ENCODE results near the gene FSTL4.

Gene FSTL4

GRCh38 chr5:133386662-133387061 lies 225.7 kb downstream of the FSTL4 start:
- no peak for DNase-seq (ENCODE audit: low spot score)

- no peak for DNase-seq (ENCODE audit: low spot score)
These were observed 227.0 kb downstream of the FSTL4 start for GRCh38 chr5:133385346-133385745.

DNA sequence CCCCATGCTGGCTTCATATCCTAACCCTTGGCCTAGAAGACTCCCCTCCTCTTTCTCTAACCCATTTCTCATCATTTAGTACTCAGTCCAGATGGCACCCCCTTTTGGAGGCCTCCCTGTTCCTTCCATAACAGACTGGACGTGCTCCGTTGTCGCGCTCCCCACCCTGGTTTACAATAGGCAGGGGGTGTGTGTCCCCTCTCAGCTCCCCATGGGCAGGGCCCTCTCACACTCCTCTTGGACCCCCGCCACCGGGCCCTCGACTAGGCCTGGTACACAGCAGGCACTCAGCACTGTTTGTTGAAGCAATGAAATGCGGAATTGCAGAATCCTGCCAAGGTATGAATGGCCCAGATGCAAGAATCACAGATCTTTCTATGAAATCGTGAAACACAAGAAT lies 227.4 kb downstream of the FSTL4 start:
- DNase-seq (ENCODE audit: low spot score) = no peak

DNA sequence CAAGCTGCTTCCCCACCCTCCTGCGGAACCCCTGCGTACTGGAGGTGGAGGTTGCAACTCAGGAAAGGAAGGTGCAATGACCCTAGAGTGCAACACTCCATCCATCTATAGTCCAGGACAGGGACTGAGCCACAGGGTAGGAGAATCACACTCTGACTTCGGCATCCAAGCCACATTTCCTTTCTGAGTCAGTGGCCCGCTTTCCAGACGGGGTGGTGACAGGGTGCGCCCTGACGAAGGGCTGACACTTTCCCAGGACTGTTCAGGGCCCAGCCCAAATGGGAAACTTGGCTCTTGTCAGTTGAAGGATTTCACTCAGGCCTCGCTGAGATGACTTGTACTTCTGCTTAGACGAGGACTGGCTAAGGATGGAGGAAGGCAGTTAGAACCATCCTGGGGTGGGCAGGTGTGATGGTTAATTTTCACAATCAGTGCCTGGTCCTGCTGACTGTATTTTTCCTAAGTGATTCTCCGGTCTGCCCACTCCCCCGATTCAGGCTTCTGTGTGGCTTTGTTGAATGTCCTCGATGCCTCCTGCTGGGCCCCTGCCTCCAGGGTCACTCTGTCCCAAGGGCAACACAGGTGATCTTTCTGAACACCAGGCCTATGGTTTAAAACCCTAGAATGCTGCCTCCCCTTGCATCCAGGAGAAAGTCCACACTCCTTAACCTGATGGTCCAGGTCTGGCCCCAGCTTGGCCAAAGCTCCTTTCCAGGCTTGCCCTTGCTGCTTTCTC lies 228.1 kb downstream of the FSTL4 start:
- DNase-seq (ENCODE audit: low spot score) = no peak

- DNase-seq (ENCODE audit: low spot score) = no peak
These were observed 228.8 kb downstream of the FSTL4 start for GRCh38 chr5:133383580-133383939.

GRCh38 chr5:133382661-133383579 lies 229.4 kb downstream of the FSTL4 start:
- no peak for DNase-seq (ENCODE audit: low spot score)

DNA sequence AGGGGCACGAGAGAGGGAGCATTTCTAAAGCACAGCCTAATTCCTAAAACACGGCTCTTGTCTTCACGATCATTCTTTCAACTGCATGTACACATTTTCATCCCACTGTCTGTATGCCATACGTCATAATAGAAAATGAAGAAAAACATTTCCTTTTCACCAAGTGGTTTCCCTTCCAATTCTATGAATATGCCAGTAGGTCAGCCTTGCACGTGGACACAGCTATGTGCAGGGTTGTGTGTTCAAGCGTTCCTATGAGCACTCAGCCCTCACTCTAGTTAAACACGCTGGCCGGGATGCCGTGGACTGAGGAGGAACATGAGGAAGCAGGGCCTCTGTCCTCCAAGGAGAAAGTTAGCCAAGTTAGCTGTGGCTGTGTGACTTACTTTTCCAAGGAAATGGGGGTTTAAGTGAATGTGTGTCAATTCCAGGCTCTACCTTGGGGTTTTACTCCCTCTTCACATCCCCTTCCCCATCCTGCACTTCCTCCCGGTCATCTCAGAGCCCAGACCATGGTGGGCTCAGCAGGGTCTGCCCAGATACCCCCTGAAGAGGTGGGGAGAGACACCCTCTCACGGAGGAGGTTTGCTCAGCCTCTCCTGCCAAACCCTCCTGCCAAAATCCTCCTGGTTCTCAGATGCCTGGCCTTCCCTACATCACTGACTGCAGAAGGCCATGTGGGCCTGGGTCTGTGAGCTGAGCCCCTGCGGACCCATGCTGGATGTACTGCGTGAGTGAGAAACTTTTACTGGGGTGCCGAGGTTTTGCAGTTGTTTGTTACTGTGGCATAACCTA lies 230.6 kb downstream of the FSTL4 start:
- no peak for DNase-seq (ENCODE audit: low spot score)

DNA sequence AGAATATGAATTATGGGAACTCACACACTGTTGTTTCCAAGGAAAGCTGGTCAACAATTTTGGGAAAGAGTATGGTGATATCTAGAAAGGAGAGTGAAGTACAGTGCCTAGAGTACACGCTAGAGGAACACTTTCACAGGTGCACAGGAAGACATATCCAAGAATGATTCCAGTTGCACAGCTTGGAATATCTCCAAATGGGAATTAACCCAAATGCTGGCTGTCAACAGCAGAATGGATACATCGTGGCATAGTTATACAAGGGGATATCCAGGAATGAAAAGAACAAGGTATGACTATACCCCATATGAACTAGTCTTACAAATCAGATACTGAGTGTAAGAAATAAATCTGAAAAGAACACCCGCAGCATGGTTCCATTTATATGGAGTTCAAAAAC lies 231.3 kb downstream of the FSTL4 start:
- no peak for DNase-seq (ENCODE audit: low spot score)

- no peak for DNase-seq (ENCODE audit: low spot score)
These were observed 234.6 kb downstream of the FSTL4 start for GRCh38 chr5:133377736-133378135.

DNA sequence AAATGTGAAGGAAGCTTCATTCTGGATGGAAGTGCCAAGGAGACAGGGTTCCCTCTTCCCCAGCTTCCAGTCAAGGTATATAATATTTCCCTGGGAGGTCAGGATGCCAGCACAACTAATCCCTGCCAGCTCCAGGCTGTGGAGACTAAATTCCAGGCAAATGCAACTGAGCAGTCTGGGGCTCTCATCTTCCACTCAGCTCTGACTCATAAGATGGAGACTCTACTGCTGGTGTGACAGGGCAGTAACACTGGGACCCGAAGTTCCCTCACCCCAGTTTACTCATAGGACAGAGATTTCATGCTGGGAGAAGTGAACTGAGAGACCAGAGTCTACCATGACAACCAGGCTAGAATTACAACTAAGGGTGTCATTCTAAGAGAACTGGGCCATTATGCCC lies 235.4 kb downstream of the FSTL4 start:
- no peak for DNase-seq (ENCODE audit: low spot score)

DNA sequence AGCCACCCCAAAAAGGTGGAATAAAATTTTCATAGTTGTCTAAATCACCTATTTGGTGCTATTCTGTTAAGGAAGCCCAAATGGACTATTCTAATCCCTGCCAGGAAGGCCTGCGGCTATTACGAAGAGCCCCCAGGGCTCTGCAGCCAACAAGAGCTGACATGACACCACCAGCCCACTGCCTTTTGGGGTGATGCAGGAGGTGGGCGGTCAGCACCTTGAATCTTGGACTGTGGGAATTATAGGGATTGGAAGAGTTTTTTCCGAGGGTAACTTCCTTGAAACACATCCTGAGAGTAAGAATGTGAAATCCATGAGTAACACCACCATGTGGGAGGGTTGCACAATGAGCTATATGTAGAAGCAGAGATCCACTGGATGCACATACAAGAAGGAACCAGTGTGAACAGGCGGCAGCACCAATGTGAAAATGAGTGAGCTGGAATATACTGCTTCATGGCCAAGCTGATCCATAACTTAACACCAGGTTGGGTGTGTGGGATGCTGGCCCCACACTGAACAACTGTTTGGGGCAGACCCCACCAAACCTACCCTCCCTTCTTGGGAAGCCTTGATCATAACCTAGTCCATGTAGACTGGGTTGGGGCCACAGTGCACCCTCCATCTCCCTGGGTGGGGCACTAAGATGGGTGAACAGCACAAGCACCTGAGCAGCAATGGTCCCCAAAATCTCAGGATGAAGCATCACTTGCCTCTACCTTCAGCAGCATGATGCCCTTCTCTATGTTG lies 239.0 kb downstream of the FSTL4 start:
- DNase-seq (ENCODE audit: low spot score) = no peak

GRCh38 chr5:133372293-133372937 lies 239.9 kb downstream of the FSTL4 start:
- no peak for DNase-seq (ENCODE audit: low spot score)

DNA sequence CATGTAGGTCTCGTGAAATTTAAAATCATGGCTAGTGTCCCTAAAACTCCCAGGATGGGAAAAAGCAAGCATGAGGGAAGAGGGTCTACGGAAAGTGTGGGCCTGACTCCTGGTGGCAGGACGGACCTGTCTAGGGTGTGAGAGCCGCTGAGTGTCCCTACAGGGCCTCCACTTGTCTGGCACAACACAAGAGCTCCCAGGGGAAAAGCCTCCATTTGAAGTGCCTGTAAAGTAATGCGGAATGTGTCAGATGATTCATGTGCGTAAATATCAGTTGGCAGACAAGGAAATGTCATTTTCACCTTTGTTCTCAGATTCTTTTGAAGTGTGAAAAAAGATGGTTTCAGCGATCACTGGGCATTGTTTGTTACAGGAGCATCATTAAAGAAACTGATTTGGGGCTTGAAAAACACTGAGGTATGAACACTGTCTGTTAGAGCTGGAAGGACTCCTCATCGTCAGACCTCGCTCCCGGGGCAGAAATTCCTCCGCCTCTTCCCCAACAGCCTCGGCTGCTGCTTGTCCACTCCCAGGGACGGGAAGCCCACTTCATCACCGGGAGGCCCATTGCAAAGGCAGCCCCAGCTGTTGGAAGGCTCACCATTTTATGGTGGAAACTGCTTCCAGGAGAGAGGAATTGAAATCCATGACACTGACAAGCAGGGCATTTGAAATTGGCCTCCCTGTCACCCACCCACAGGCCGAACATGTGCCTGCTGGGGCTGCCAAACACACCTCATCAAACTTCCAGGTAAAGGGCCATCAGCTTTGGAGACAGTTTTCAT lies 240.8 kb downstream of the FSTL4 start:
- no peak for DNase-seq (ENCODE audit: low spot score)

- DNase-seq (ENCODE audit: low spot score) = no peak
These were observed 241.4 kb downstream of the FSTL4 start for GRCh38 chr5:133370904-133371303.

DNA sequence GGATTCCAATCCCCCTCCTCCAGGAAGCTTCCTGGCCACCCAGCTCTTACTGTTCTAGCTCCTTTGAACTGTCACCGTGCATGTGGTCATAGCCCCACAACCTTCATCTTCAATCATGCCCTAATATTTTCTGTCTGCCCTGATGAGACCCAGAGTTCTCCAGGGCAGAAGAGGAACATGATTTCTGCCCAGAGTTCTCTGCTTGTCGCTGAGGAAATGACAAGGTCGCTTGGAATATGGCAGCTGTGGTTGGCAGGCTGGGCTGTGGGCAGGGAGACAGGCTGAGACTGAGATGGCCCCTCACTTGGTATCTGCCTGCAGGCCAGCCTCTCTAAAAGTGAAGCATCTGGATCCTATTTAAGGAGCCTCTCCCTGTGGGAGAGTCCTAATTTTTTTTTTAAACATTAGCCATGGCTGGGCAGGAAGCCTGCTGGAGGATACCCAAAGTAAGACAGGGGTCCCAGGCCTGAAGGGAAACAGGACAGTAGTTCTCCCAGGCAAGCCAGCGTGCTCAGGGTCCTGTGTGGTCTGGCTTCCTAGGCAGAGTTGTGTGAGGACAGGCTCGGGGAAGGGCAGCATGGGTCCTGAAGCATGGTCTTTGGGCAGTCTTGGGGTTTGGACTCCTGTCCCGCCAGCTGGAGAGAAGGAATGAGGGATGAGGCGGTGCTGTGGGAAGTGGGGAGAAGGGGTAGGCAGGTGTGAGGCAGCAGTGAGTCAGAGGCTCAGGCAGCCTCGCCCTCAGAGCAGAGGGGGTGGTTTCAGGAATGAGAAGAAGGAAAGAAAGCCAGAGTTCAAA lies 242.1 kb downstream of the FSTL4 start:
- DNase-seq (ENCODE audit: low spot score) = no peak

DNA sequence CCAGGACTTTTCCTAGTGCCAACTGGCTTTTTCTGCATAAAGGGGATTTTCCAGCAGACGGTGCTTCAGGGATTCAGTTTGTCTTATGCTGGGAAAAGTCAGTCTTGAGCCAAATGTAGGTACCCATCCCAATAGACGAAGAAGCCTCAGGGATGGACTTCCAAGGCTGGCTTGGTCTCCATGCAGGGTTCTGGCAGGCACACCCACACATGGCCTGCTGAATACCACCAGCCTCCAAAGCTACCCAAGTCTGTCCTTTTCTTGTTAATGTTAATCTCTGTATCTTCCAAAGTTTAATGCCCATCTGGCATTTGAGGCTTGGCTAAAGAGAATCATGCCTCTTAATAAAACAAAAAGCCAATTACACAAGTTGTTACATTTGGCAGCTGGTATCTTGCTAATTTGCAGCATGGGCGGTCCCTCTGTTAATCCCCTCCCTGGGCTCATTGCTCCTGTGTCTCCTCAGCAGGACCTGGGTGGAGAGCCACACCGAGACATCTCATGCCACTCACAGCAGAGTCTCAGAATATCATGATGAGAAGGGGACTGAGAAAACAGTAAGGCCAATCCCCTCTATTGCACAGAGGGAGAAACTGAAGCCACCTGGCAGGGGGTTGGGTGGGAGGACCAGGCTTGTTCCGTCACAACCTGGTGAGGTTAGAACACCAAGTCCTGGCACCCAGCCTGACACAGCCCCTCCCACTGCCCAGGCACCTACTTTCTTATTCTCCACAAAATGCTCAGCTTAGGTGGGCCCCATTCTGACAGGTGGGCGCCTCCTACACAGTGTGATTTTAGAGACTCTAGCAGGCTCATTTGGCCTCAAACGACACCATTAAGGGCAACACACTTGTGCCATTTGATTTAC lies 243.2 kb downstream of the FSTL4 start:
- DNase-seq (ENCODE audit: low spot score) = no peak

GRCh38 chr5:133367984-133368383 lies 244.4 kb downstream of the FSTL4 start:
- no peak for DNase-seq (ENCODE audit: low spot score)

DNA sequence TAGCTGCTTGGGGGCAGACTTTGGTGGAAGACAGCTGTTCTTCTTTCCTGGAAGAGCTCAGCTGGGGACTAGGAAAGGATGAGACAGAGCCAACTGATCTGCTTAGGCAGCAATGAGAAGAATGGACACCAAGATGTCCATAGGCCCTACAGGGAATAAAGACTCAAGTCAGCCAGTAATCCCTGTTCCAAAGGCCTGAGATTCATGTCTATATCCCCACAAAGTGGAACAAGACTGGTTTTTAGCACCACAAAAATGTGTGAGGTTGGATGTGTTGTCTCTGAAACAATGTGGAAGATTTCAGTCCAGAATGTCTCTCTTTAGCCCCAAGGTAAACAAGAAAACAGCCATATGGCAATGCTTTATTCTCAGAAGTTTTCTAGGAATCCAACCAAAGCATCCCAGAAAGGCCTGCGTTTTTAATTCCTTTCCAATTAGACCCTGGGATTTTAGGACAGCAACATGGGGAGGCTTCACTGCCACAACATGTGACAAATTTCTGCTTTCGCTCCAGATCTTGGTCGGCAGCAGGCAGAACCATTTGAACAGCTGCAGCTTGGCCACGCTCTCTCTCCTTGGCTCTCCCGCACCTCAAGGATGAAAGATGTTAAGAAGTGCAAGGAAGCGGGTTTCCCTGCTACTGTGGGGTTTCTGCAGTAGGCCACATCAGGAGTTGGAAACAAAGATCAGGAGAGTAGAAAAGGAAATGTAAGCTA lies 245.1 kb downstream of the FSTL4 start:
- DNase-seq (ENCODE audit: low spot score) = no peak

Measured in AG08396 (cell line).